Esophagus muscularis mucosa (tissue), 4 donors: ENCODE measurements around the gene GLUD2. TPM values are rescaled to one million over a fixed set of nuclear protein-coding genes. Genes with fewer than 3 reads are reported as not detected.
"Not testable (repeated sequence)": the region's sequence is repeated elsewhere in the genome, so short reads cannot be mapped to it uniquely, and the experiment has no call there.

Experiments
- DNase-seq: peaks from one replicate; pipeline ENCODE4 v3.0.0-alpha.2; 2017; ENCODE audit errors: extremely low spot score
- H3K27ac ChIP-seq, 4 donors: fragments of 200-600 bp; sonication (generic); replicated peaks in 1 of 4; 1 replicate in 3 of 4; 2 replicates in 1 of 4; pipeline ENCODE4 v1.5.1; 2016 to 2019; ENCODE audit warnings: mild to moderate bottlenecking in 1 of 4
- H3K27me3 ChIP-seq, 4 donors: fragments of 200-600 bp; sonication (generic); one replicate each; pipeline versions ENCODE4 v1.5.1 to v1.6.0; 2016 to 2019
- H3K36me3 ChIP-seq, 4 donors: fragments of 200-600 bp; sonication (generic); one replicate each; pipeline ENCODE4 v1.5.1; 2016 to 2019
- H3K4me1 ChIP-seq, 4 donors: fragments of 200-600 bp; sonication (generic); one replicate each; pipeline ENCODE4 v1.5.1; 2016 to 2019
- H3K4me3 ChIP-seq, 4 donors: fragments of 200-600 bp; sonication (generic); 1 replicate in 2 of 4; 2 replicates in 2 of 4; pipeline ENCODE4 v1.5.1; 2016 to 2019; ENCODE audit warnings: mild to moderate bottlenecking in 4 of 4, moderate library complexity in 1 of 4
- H3K9me3 ChIP-seq, 4 donors: fragments of 200-600 bp; sonication (generic); 1 replicate in 3 of 4; 2 replicates in 1 of 4; pipeline ENCODE4 v1.5.1; 2016 to 2019
- CTCF ChIP-seq, 3 experiments: fragments of 200-600 bp in 2 of 3; fragments of 450-650 bp in 1 of 3; sonication (generic) in 2 of 3; IDR thresholded peaks; one replicate each; pipeline ENCODE4 v1.5.1; 2017 to 2019; ENCODE audit warnings: antibody characterized with exemption in 3 of 3, mild to moderate bottlenecking in 2 of 3, moderate library complexity in 1 of 3
- EP300 ChIP-seq: sonication (generic); formaldehyde crosslinking; IDR thresholded peaks from one replicate; pipeline ENCODE4 v1.6.1; 2017; ENCODE audit warnings: antibody characterized with exemption
- POLR2A ChIP-seq: fragments of 450-650 bp; IDR thresholded peaks from one replicate; pipeline ENCODE4 v1.6.1; 2017; ENCODE audit warnings: antibody characterized with exemption, moderate library complexity, mild to moderate bottlenecking, low read depth
- POLR2AphosphoS5 ChIP-seq, 2 donors: sonication (generic); formaldehyde crosslinking; IDR thresholded peaks; one replicate each; pipeline ENCODE4 v1.6.1; 2017; ENCODE audit warnings: antibody characterized with exemption in 2 of 2
- WGBS: methylation state at CpG from one replicate; pipeline ENCODE4 v1.1.5; 2018; 5-methylcytosine and 5-hydroxymethylcytosine counted together
- intact Hi-C: fragments of 100-400 bp; cut with DNase I; formaldehyde crosslinking; loops from one replicate; pipeline ENCODE4 v1.15.1; 2023
- total RNA-seq, 4 donors: library from RNA; depleted of rRNA; stranded (reverse); fragments of >200 nt; gene quantifications; one replicate each; pipeline versions ENCODE4 v1.1.0 to v1.2.1, GENCODE V29; 2016

Gene GLUD2
- total RNA-seq, 4 donors from 2014 or later = 0.83 to 1.7 (median 1.1) TPM

GRCh38 chrX:121050781-121051180 lies 3.4 kb downstream of the GLUD2 start:
- no peaks in the 10 kb centered on the region for H3K27me3 ChIP-seq
- no peak overlapping the region for H3K4me3 ChIP-seq
- no peak overlapping the region for H3K27ac ChIP-seq
- TF ChIP-seq POLR2AphosphoS5 (IDR thresholded peaks at IDR 0.05) (no peak), POLR2A (no peak), CTCF (IDR thresholded peaks at IDR 0.05) (no peak), EP300 (no peak)
- H3K36me3 ChIP-seq = no peaks in the 10 kb centered on the region
- peaks cover 0 to 6% (median 0%) of the 10 kb centered on the region in 4 donors for H3K4me1 ChIP-seq
- H3K9me3 ChIP-seq = no peaks in the 10 kb centered on the region
- no peak for DNase-seq
- intact Hi-C loops = no loop called here

GRCh38 chrX:121052122-121052521 lies 4.7 kb downstream of the GLUD2 start:
- DNase-seq = no peak
- H3K27me3 ChIP-seq = no peaks in the 10 kb centered on the region
- H3K4me3 ChIP-seq = no peak overlapping the region
- H3K27ac ChIP-seq = no peak overlapping the region
- H3K4me1 ChIP-seq = peaks cover 0 to 6% (median 0%) of the 10 kb centered on the region in 4 donors
- H3K9me3 ChIP-seq = no peaks in the 10 kb centered on the region
- intact Hi-C loops = no loop called here
- H3K36me3 ChIP-seq = no peaks in the 10 kb centered on the region
- TF ChIP-seq CTCF (IDR thresholded peaks at IDR 0.05) (no peak), POLR2A (no peak), POLR2AphosphoS5 (IDR thresholded peaks at IDR 0.05) (no peak), EP300 (no peak)
- WGBS = 81% methylated on average over 2 of the region's 2 CpGs

- intact Hi-C loops = no loop called here
- no peak overlapping the region for H3K4me3 ChIP-seq
- no peak overlapping the region for H3K27ac ChIP-seq
- TF ChIP-seq CTCF (IDR thresholded peaks at IDR 0.05) (no peak), EP300 (no peak), POLR2A (no peak), POLR2AphosphoS5 (IDR thresholded peaks at IDR 0.05) (no peak)
- no peak for DNase-seq
- H3K9me3 ChIP-seq = no peaks in the 10 kb centered on the region
- no peaks in the 10 kb centered on the region for H3K27me3 ChIP-seq
- H3K36me3 ChIP-seq = no peaks in the 10 kb centered on the region
- H3K4me1 ChIP-seq = no peaks in the 10 kb centered on the region
- WGBS = 93% methylated on average over 3 of the region's 3 CpGs
These were observed 14.9 kb downstream of the GLUD2 start for GRCh38 chrX:121062289-121062688.

- Histone ChIP-seq H3K4me3 (no peak overlapping the region), H3K27me3 (no peaks in the 10 kb centered on the region), H3K27ac (no peak overlapping the region), H3K36me3 (no peaks in the 10 kb centered on the region), H3K9me3 (no peaks in the 10 kb centered on the region), H3K4me1 (no peaks in the 10 kb centered on the region)
- intact Hi-C loops = no loop called here
- TF ChIP-seq CTCF (IDR thresholded peaks at IDR 0.05) (no peak), EP300 (no peak)
- DNase-seq = no peak
- 87% methylated on average over 6 of the region's 6 CpGs for WGBS
These were observed 17.2 kb downstream of the GLUD2 start for GRCh38 chrX:121064579-121064978.

- intact Hi-C loops, DNase-seq, H3K27ac ChIP-seq, H3K27me3 ChIP-seq, H3K4me3 ChIP-seq, H3K4me1 ChIP-seq, H3K9me3 ChIP-seq, H3K36me3 ChIP-seq: not testable (repeated sequence)
- 50% methylated on average over 2 of the region's 2 CpGs for WGBS
These were observed 36.8 kb downstream of the GLUD2 start for GRCh38 chrX:121084247-121084646.
